22Rv1 (cell line): ENCODE results near the gene ZC3H13.

Experiments used
- CTCF ChIP-seq: fragments of 450-650 bp; IDR thresholded peaks from 2 replicates; pipeline ENCODE4 v1.5.1; 2017; ENCODE audit warnings: mild to moderate bottlenecking
- ZFX ChIP-seq: fragments of 450-650 bp; IDR thresholded peaks from 2 replicates; pipeline ENCODE4 v1.6.1; 2017; ENCODE audit warnings: antibody characterized with exemption, borderline replicate concordance

- TF ChIP-seq CTCF, result no peak
- TF ChIP-seq ZFX, result no peak
Observed at GRCh38 chr13:45951166-45951565, 101.4 kb downstream of the ZC3H13 start.
